G401.6 (cell line): ENCODE results near the gene ISG20L2.
"Not testable (repeated sequence)": the region's sequence is repeated elsewhere in the genome, so short reads cannot be mapped to it uniquely, and the experiment has no call there.

Source experiments
- FAIRE-seq: peaks from 2 replicates; lab custom pipeline; 2012; peaks lifted over from hg19 to GRCh38; lab: Jason Lieb, UNC

Gene ISG20L2, protein sequence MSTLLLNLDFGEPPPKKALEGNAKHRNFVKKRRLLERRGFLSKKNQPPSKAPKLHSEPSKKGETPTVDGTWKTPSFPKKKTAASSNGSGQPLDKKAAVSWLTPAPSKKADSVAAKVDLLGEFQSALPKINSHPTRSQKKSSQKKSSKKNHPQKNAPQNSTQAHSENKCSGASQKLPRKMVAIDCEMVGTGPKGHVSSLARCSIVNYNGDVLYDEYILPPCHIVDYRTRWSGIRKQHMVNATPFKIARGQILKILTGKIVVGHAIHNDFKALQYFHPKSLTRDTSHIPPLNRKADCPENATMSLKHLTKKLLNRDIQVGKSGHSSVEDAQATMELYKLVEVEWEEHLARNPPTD

DNA sequence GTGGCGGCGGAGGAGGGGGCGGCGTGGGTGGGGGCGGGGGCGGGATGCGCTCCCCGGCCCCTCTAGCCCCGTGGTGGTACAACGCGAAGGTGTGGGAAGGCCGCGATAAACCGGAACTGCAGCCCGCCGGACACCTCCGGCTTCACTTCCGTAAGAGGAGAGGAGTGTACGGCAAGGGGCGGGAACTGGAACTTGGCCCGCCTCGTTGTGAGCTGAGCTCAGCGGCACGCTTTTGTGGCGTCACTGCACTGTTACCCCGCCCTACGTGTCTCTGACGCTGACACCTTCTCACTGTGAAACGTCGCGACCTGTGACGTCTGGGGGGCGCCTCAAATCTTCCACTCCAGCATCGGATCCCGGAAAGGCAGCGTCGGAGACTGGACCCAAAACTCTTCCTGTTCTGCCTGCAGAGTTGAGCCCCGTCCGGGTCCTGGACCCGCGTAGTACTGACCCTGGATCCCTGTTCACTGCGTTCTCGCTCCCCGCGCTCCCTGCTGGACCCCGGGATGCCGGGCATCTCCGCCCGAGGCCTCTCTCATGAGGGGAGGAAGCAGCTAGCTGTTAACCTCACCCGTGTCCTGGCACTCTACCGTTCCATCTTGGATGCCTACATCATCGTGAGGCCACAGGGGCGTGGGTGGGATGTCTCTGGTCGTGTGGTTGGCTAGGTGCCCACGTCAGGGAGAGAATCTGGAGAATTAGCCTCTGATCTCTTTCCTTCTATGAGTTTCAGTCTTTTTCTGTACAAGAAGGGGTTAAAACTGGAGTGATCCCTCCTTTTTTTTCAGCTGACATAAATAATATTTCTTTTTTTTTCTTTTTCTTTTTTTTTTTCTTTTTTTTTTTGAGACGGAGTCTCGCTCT lies at the start of gene ISG20L2:
ISG20L2 (minus strand) TSS at position 168 of the 864 bp plus-strand sequence. CDS start 1,114 bp downstream, outside the sequence.
- peak; percentile 90 for FAIRE-seq

DNA sequence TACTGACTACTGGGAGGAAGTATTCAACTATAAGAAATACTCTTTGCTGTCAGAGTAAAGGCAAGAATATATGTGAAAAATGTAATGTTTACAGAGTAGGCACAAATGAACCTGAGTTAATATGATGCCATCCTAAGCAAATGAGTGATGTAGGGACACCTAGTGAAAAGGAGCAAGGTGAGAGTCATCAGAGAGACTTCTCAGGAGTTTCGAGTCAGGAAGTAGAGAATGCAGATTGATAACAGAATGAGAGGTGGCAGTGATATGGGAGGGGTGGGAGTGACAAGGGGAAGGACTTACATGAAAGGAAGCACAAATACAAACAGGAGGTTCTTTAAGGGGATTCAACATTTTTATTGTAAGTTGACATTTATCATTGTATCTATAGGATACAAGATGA lies 49.0 kb upstream of the ISG20L2 start:
- no peak for FAIRE-seq

- no peak for FAIRE-seq
Measured at GRCh38 chr1:156776942-156777341, 48.4 kb upstream of the ISG20L2 start.

GRCh38 chr1:156775799-156776198 lies 47.2 kb upstream of the ISG20L2 start:
- no peak for FAIRE-seq

GRCh38 chr1:156773607-156774006 lies 45.0 kb upstream of the ISG20L2 start:
- FAIRE-seq = no peak

DNA sequence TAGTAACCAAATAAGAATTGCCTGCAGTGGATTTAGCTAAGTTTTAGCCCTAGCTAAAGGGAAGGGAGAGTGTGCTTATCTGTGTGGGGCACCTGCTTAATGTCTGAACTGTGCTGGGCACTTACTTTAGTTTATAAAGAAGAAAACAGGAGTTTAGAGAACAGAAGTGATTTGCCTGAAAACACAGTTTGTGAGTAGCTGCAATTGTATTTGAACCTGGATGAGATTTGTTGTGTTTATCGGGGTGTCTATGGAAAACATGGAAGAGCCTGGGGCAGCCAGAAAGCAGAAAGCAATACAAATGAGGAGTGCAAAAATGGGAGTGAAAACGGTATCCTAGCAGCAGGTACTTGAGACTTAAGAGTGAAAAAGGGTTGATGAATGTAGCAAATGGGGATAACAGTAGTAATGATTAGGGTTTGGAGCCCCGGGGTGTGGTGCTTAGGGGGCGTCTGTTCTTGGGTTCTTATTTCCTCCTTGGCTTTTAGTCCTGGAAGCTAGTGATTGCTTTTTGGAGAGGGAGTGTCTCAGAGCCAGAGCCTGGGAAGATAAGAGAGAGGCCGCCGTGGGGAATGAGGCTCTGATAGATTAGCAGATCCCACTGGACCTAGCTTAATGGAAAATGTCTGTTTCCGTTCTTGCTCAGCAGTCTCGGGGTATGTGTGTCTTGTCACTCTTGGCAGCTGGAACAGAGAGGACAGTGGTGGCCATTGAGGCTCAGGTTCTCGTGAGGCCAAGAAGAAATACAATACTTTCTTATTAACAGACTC lies 44.3 kb upstream of the ISG20L2 start:
- no peak for FAIRE-seq

DNA sequence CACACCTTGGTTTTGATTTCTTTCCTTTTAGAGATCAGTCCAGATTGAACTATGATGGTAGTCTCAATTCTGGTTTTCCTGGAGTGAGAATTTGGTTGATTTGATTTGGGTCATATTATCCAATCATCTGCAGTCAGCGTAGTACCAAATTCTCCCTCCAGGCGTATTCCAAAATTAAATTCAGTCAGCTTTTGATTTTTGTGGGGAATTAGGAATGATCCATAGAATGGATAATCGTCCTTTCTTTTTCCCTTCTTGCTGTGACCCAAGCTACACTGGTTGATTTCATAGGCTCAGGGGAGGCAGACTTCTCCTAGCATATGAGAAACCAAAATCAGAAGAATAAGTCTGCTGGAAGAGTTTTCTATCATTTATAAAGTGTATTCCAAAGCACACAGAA lies 43.7 kb upstream of the ISG20L2 start:
- no peak for FAIRE-seq

GRCh38 chr1:156768610-156769295 lies 40.2 kb upstream of the ISG20L2 start:
- FAIRE-seq = no peak

GRCh38 chr1:156767879-156768604 lies 39.5 kb upstream of the ISG20L2 start:
- FAIRE-seq = no peak

DNA sequence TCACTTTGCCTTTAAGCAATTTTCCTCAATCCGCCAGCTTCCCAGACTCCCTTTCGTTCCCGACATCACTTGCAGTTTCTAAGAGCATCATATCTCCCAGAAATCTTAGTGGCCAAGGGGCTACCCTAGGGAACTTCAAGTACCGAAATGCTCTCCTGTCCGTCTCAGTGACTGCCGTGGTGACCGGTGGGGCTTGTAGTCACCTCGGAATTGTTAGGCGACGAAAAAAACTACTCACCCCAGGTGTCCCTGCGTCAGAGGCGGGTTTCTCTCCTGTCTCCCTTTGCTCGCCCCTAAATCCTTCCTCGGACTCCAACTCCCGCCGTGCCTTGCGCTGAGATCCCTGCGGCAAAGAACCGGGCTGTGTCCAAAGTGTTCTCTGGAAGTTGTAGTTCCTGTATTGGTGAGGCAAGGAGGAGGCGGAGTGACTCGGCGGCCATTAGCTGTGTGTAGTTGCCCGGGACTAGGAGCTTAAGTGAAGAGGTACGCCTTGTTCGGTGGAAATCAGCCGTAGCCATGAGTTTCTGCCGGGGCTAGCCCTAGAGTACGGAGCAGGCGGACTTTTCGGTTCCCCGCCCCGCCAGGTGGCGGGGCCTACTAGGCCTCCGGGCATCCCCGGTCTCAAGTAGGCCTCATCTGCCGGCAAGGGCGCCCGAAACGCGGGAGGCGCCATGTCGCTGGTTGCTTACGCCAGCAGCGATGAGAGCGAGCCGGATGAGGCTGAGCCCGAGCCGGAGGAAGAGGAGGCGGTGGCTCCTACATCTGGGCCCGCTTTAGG lies 38.7 kb upstream of the ISG20L2 start, which contains the start of gene PRCC:
PRCC (plus strand) TSS at position 435 of the 778 bp plus-strand sequence; CDS start at position 672, 237 bp downstream.
- peak; percentile 99 for FAIRE-seq

DNA sequence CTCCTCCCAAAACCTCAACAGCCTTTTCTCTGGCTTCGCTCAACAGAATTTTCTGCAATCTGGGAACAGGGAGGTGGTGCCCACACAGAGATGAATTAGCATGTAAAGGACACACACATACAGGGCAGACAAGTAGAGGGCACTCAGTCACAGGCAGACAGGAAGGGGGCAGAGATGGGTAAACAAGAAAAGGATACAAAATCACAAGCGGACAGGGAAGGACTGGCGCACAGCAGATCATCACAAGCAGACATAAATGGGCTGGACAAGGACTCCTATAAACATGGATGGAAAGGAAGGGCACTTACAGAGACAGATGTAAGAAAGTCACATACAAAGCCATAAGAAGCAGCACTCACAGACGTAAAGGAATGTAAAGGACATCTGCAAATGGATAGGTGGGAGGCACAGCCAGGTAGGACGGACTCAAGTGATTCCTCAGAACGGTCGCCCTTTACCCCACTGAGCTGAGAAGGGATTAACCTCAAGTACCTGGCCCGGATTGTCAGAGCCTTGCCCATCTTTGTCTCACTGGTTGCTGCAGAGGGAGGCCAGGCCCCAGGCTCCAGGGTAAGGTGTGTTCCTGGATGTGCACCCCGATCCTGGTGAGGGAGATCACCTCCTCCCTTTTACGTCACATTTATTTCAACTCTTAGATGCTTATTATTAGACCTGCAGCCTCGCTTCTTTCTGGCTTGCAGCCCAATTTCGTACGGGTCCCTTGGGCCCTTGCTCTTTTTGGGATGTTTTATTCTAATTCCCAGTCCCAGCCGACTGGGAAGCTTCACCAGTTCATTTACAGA lies 37.9 kb upstream of the ISG20L2 start:
- FAIRE-seq = no peak

- FAIRE-seq = no peak
Measured at GRCh38 chr1:156765666-156766065, 37.1 kb upstream of the ISG20L2 start.

DNA sequence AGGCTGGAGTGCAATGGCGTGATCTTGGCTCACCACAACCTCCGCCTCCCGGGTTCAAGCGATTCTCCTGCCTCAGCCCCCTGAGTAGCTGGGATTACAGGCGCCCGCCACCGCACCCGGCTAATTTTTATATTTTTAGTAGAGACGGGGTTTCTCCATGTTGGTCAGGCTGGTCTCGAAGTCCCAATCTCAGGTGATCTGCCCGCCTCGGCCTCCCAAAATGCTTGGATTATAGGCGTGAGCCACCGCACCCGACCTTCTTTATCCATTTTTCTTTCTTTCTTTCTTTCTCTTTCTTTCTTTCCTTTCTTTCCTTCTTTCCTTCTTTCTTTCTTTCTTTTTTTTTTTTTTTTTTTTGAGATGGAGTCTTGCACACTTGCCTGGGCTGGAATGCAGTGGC lies 36.6 kb upstream of the ISG20L2 start:
- FAIRE-seq = not testable (repeated sequence)

- no peak for FAIRE-seq
Measured at GRCh38 chr1:156760796-156761104, 32.2 kb upstream of the ISG20L2 start.

DNA sequence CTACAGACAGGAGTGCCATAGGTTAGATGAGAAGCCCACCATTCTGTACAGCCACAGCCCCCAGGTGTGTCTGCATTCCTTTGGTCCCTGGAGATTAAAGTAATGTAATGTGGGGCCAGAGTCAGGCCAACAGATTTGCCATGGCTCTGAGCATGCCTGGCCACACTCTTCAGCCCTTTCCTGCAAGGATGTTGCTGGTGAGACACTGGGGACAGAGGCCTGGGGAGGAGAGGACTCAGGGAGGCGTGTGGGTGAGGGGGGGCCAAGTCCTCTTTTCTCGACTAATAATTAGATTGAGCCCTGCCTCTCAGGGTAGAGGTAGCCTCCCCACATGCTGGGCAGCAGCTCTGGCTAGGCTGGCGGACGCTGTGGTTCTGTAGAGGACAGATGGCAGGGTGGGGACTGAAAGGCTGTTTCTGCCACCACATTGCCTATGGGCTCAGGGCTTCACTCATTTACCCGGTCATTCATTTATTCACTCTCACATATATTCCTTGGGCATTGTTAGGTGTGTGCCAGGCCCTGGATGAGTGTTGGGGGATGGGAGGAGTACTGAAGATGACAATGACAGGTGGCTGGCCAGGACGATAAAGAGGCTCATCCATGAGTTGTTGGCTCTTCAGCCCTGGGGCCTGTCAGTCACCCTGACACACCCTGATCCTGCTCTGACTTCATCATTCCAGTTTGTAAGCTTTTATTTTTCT lies 31.7 kb upstream of the ISG20L2 start:
- FAIRE-seq = no peak

GRCh38 chr1:156757572-156758253 lies 29.1 kb upstream of the ISG20L2 start:
- not testable (repeated sequence) for FAIRE-seq

GRCh38 chr1:156756355-156756754 lies 27.8 kb upstream of the ISG20L2 start:
- FAIRE-seq = no peak

DNA sequence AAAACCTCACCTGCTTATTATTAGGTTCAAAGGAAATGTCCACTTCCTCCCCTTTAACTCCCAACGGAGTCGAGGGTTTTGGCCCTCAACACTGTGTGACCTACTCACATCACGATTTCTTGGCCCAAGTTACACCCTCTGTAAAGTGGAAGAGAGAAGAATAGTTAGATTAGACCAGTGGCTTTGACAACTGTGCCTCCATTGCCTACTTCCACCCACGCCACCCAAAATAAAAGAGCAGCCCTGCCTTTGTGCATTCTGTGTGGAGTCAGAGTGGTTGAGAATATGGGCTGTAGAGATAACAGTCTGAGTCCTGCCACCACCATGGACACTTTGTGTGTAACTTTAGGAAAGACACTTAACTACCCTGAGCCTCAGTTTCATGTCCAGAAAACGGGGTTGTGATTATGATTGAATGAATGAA lies 27.0 kb upstream of the ISG20L2 start:
- no peak for FAIRE-seq
